GM18519 (cell line): Measurements from ENCODE around the gene ZNF500.

Source experiments
- ATAC-seq: cut with Tn5 transposase; IDR thresholded peaks from one replicate; pipeline ENCODE4 v1.9.1; 2021; ENCODE audit warnings: mild to moderate bottlenecking, moderate library complexity; ENCODE audit not compliant: unreplicated experiment, low FRiP score

The ZNF500 gene

GRCh38 chr16:4713663-4714501 is 53.1 kb downstream of the ZNF500 start:
- ATAC-seq = no peak

GRCh38 chr16:4709481-4709880 is 57.5 kb downstream of the ZNF500 start:
- ATAC-seq = no peak

- no peak for ATAC-seq
Measured at GRCh38 chr16:4706871-4707270, 60.1 kb downstream of the ZNF500 start.

- ATAC-seq = no peak
Measured at GRCh38 chr16:4704913-4705312, 62.0 kb downstream of the ZNF500 start.

- ATAC-seq = no peak
Measured at GRCh38 chr16:4704491-4704890, 62.5 kb downstream of the ZNF500 start.

GRCh38 chr16:4703906-4704305 is 63.1 kb downstream of the ZNF500 start:
- ATAC-seq = no peak

- no peak for ATAC-seq
Measured at GRCh38 chr16:4702466-4702808, 64.5 kb downstream of the ZNF500 start.

- ATAC-seq = no peak
Measured at GRCh38 chr16:4701791-4702465, 65.0 kb downstream of the ZNF500 start.

- ATAC-seq = no peak
Measured at GRCh38 chr16:4700997-4701743, 65.8 kb downstream of the ZNF500 start.

GRCh38 chr16:4700380-4700996 is 66.5 kb downstream of the ZNF500 start:
- ATAC-seq = no peak

- ATAC-seq = no peak
Measured at GRCh38 chr16:4699046-4699556, 67.9 kb downstream of the ZNF500 start.

- ATAC-seq = no peak
Measured at GRCh38 chr16:4698321-4699045, 68.5 kb downstream of the ZNF500 start.
